OCI-LY7 (cell line): ENCODE measurements around the gene SLC17A2.

Experiments used
- EZH2phosphoT487 ChIP-seq: fragments of 200-600 bp; sonication (generic); IDR thresholded peaks from 2 replicates; pipeline ENCODE4 v1.6.1; 2018; ENCODE audit warnings: low read depth, borderline replicate concordance, mild to moderate bottlenecking, mixed run types, antibody characterized with exemption, low read length, moderate library complexity, mixed read lengths
- TF ChIP-seq, protein P1 (sequence below): fragments of 200-600 bp; sonication (generic); conservative IDR thresholded peaks from 2 replicates; pipeline ENCODE4 v1.5.1; 2014; ENCODE audit warnings: mild to moderate bottlenecking, antibody characterized with exemption, low read length, moderate library complexity, mixed read lengths

DNA sequence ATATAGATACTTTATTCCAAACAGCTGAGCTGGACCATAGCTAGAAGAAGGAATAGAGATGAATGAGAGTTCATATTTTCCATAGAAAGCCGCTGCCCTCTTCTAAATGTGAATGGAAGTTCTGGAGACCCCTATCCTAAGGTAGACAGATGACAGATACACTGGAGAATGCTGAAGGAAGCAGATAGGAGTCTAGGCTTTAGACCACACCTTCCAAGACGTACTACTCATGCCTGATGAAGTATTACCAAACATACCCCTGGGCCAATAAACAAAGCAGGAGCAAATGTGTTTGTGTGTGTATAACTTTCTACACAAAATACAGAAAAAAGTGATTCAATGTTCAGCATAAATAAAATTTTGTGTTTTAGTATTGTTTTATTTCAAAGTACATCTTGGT, 9.1 kb upstream of the SLC17A2 start:
- TF ChIP-seq, protein P1, sequence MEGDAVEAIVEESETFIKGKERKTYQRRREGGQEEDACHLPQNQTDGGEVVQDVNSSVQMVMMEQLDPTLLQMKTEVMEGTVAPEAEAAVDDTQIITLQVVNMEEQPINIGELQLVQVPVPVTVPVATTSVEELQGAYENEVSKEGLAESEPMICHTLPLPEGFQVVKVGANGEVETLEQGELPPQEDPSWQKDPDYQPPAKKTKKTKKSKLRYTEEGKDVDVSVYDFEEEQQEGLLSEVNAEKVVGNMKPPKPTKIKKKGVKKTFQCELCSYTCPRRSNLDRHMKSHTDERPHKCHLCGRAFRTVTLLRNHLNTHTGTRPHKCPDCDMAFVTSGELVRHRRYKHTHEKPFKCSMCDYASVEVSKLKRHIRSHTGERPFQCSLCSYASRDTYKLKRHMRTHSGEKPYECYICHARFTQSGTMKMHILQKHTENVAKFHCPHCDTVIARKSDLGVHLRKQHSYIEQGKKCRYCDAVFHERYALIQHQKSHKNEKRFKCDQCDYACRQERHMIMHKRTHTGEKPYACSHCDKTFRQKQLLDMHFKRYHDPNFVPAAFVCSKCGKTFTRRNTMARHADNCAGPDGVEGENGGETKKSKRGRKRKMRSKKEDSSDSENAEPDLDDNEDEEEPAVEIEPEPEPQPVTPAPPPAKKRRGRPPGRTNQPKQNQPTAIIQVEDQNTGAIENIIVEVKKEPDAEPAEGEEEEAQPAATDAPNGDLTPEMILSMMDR, result no peak
- no peak for TF ChIP-seq EZH2phosphoT487
